Activated T-helper 1 cell treated with Interleukin-2 at 50 U/mL for 16 hours (primary cell): ENCODE measurements around the gene ELOA.
"Not testable (repeated sequence)": the region's sequence is repeated elsewhere in the genome, so short reads cannot be mapped to it uniquely, and the experiment has no call there.

Source experiments
- DNase-seq: peaks from one replicate; pipeline ENCODE4 v3.0.0-alpha.2; 2020; ENCODE audit warnings: low read depth

The ELOA gene

GRCh38 chr1:23800400-23801337, 57.4 kb downstream of the ELOA start, which contains the start of gene GALE:
TSS of gene GALE (minus strand) at chr1:23800754. CDS start at chr1:23799007, 1,747 bp downstream.
- peak; percentile 97 for DNase-seq

GRCh38 chr1:23801338-23801748, 58.1 kb downstream of the ELOA start:
- no peak for DNase-seq

GRCh38 chr1:23801876-23802275, 58.6 kb downstream of the ELOA start:
- DNase-seq = no peak

GRCh38 chr1:23802809-23803342, 59.6 kb downstream of the ELOA start:
- not testable (repeated sequence) for DNase-seq

GRCh38 chr1:23803674-23804073, 60.4 kb downstream of the ELOA start:
- DNase-seq = no peak

GRCh38 chr1:23804183-23804835, 61.0 kb downstream of the ELOA start:
- no peak for DNase-seq

GRCh38 chr1:23805025-23805424, 61.8 kb downstream of the ELOA start:
- DNase-seq = no peak

- DNase-seq = no peak
Observed at GRCh38 chr1:23806280-23806679, 63.0 kb downstream of the ELOA start.

GRCh38 chr1:23807453-23807852, 64.2 kb downstream of the ELOA start:
- no peak for DNase-seq

- DNase-seq = peak; percentile 69
Observed at GRCh38 chr1:23809751-23810171, 66.5 kb downstream of the ELOA start.

GRCh38 chr1:23810818-23811540, 67.7 kb downstream of the ELOA start:
- no peak for DNase-seq
